GM18519 (cell line): ENCODE data around the gene SPRR3.

Experiments used
- ATAC-seq: cut with Tn5 transposase; IDR thresholded peaks from one replicate; pipeline ENCODE4 v1.9.1; 2021; ENCODE audit warnings: mild to moderate bottlenecking, moderate library complexity; ENCODE audit not compliant: unreplicated experiment, low FRiP score

Gene SPRR3, protein sequence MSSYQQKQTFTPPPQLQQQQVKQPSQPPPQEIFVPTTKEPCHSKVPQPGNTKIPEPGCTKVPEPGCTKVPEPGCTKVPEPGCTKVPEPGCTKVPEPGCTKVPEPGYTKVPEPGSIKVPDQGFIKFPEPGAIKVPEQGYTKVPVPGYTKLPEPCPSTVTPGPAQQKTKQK

DNA sequence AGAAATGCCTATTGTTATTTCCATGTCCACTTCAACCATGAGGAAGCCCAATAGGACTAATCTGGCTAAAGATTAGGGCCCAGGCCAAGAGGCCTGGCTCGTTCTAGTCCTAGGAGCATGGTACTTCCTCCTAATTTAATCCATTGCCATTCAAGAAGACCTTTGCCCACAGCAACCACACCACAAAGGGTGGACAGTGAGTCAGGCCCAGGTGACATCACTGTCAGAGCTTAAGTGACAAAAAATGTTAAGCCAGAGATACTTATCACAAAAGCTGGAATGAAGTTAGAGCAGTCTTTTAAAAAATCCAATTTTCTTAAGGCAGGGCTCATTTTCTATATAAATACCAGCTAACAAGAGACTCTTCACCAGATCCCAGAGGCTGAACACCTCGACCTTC is at the start of gene SPRR3:
TSS of gene SPRR3 (plus strand) at position 368 of the 400 bp plus-strand sequence. CDS start 1,272 bp downstream, outside the sequence.
- ATAC-seq: no peak

DNA sequence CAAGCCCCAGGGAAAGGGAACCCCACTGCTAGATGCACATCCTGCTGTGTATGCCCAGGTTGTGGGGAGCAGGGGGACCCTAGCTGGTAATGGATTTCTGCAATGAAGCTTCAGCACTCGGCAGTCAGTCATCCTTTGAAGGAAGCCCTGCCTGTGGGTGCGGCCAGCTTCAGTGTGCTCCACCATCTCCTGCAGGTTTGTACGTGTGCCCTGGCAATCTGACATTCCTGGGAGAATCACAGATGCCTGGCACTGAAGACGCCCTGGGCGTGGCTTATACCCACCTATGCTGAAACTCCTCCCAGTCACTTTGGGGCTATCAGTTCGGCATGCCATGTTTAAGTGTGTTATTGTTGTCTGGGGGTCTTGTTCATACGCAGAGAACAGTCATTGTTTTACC is 47.8 kb upstream of the SPRR3 start:
- ATAC-seq: no peak

GRCh38 chr1:152954436-152954835 is 47.1 kb upstream of the SPRR3 start:
- ATAC-seq: no peak

- no peak for ATAC-seq
These were observed 44.0 kb upstream of the SPRR3 start for GRCh38 chr1:152957561-152957960.

DNA sequence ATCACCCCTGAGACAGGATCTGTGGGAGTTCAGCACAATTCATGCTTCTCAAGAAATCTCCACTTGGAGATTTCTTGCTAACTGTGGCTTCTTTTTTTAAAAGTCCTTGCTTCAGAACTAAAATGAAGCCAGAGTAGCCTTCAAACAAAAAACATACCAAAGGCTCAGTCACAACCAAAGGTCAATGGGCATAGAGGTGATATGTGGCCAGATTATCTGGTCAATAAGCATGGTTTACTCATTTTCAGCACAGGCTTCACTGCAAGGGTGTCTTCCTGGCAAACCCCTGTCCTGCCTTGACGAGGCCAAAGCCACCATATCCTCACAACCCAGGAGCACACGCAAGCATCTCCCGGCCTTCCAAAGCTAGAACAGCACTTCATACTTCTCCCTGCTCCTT is 42.3 kb upstream of the SPRR3 start:
- no peak for ATAC-seq

DNA sequence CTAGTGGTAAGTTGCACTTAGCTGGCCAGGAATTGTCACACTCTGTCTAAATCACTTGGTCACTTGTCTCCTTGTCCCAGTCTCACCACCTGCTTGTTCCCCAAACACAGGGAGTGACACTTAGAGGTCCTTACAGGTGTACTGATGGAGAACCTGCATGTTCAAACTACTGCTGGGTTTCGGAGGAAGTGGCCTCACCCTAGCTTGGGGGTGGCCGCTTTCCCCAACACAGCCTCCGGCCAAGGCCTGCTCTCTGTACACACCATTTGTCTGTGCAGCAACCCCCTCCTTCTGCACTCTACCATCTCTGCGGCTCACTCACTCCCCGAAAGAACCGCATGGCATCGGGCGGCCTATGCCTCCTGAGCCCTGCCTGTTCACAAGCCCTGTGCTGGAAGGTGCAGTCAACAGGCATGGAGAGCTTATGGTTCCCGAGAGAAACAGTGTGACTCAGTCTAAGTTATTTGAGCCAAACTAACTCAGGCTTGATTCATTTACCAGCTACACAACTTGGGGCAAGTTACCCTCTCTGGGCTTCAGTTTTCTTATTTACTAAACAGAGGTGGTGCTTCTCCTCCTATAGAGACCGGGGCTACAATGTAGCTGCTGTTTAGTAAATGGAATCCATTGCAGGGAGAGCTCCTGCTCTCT is 41.6 kb upstream of the SPRR3 start:
- no peak for ATAC-seq

GRCh38 chr1:152960452-152961044 is 41.0 kb upstream of the SPRR3 start:
- ATAC-seq: no peak

- no peak for ATAC-seq
These were observed 40.2 kb upstream of the SPRR3 start for GRCh38 chr1:152961226-152961891.

- no peak for ATAC-seq
These were observed 38.6 kb upstream of the SPRR3 start for GRCh38 chr1:152962876-152963415.

DNA sequence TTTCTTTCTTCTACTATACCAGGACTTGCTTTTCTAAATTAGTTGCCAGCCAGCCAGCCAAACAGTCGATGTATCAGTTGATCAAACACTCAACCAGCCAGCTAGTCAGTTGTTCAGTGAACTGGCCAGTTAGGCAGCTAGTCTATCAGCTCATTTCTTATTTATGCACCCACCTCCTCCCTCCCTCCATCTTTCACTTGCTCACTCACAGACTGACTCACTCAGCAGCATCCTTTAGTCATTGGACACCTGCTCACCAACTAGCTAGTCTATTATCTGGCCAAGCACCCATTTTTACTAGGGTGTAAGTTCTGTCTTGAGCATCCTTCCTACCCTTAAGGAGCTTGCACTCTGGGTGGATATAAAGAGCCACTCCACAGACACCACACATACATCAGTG is 37.0 kb upstream of the SPRR3 start:
- ATAC-seq: no peak

- no peak for ATAC-seq
These were observed 35.7 kb upstream of the SPRR3 start for GRCh38 chr1:152965853-152966252.

- no peak for ATAC-seq
These were observed 34.3 kb upstream of the SPRR3 start for GRCh38 chr1:152967201-152967600.

DNA sequence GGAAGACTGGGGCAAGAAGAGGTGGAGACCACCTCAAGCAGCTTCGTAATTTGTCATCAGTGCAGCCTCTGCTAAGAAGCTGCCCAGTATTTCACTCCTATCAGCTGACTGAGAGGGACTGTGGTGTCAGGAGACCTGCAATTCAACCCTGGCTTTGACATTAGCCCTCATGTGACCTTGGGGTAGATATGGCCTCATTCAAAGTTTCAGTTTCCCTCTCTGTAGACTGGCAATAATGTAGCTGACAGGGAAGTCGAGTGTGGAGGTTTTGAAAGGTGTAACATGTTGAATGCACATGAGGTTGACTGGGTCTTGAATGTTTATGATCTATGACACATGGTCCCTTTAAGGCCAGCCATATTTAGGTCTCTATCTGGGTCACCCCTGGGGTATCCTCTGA is 33.3 kb upstream of the SPRR3 start:
- ATAC-seq: peak; percentile 75

DNA sequence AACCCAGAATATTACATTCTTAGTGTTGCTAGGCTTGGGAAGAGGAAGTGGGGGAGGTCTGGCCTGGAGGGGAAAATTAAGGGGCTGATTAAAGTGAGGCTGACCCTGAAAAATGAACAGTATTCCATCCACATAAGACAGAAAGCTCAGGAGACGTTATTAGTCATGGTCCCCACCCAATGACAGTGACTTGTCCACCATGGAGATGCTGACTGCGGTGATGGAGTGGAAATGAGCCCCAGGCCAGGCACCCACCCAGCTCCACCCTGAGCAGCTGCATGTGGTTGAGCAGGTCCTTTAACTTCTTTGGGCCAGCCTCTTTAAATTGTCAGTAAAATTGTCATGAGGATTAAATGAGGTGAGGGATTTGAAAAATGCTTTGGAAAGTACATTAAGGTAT is 32.5 kb upstream of the SPRR3 start:
- ATAC-seq: no peak

DNA sequence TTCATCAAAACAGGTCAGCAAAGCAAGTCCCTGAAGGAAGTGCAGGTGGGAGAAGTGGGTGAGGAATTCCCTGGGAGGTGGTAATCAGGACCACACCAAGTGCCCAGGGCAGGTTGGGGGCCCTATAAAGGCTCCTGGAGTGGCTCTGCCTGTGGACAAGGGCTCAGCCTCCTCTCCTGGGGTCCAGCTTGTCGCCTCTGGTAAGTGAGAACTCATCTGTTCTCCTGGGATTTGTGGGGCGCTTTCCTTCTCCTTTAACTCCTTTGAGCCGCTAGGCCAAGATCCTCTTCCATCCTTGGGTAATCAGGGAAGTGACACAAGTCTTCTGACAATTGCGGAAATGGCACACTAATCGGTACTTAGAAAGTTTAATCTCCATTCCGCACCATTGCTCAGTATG is 31.1 kb upstream of the SPRR3 start, which contains the start of gene SPRR4:
TSS of gene SPRR4 (plus strand) at position 154 of the 400 bp plus-strand sequence. CDS start 1,243 bp downstream, outside the sequence.
- no peak for ATAC-seq

DNA sequence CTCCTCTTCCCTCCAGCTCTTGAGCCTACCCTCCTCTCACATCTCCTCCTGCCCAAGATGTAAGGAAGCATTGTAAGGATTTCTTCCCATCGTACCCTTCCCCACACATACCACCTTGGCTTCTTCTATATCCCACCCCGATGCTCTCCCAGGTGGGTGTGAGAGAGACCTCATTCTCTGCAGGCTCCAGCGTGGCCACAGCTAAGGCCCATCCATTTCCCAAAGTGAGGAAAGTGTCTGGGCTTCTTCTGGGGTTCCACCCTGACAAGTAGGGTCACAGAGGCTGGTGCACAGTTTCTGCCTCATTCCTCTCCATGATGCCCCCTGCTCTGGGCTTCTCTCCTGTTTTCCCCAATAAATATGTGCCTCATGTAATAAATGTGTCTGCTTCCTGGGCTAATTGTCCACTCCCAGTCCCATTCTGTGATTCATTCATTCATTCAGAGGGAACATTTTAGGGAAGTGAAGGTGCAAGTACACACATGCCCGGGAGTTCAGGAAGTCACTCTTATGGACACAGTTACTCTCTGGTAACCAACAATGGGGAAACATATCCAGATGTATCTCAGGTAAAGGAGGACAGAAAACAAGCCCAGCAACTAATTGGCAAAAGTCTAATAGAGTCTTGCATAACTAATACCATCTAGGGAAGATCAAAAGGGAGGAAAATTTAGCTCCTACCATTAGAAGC is 29.2 kb upstream of the SPRR3 start:
- no peak for ATAC-seq

- no peak for ATAC-seq
These were observed 24.9 kb upstream of the SPRR3 start for GRCh38 chr1:152976688-152977087.

DNA sequence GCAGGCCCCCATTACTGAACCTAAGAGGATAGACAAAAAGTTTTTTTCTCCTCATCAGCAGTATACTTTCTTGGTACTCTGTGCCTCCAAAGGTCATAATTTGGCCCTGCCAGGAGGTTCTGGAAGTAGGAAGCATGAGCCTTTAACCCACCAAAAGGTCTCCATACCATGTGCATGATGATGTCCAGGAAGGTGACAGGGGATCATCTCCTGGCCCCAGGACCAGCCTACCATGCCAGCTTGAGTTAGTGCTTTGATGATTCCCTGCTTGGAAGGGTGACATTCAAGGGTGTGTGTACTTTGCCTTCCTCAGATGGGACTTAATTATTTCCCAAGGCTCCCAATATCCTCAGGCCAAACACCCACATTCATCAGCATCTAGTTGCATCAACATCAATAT is 23.9 kb upstream of the SPRR3 start:
- no peak for ATAC-seq

DNA sequence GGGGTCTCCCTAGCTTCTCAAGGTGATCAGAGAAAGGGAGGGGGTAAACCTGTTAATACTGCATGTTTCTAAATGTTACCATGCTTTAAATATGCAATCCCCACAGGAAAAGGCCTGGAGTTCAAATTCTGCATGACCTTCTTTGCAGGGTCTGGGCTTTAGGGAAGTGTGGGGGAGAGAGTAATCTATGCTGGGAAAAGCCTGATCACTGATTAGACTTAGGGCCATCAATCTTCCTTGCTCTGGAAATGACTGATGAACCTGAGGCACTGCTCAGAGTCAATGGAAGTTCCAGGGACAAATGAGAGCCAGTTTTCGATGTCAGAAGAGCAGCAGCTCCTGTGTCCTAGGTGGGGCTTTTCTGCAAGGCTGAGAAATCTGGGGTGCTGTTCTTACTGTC is 20.9 kb upstream of the SPRR3 start:
- ATAC-seq: no peak

DNA sequence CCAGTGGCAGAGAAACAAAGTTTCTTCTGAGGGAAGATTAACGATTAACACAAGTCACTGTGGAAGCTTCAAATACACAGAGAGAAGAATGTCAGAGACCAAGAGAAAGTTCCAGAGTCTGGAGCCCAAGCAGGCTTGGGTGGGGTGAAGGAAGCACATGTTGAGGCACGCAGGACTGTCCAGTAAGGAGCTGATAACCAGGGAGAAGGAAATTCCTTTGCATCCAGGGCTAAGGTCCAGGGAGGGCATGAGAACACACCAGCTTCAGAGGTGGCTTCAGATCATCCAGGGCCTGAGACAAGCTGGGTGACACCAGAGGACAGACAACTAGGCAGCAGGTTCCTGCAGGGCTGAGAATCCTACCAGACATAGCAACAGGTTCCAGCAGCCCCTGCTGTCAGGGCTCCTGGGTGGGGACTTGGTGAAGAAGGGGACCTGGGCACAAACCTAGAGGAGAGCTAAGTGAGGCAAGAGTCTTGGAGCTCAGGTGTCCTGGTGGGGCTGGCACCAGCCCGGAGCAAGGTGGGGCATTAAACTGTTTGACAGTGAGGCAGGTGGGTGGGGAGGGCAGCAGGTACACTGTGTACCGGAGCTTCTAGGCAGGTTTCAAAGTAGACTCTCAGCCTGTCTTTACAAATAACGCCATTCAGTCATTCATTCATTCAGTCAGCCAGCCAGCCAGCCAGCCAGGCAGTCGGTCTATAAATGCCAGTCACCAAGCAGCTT is 20.2 kb upstream of the SPRR3 start:
- no peak for ATAC-seq
